Uterus (tissue), 2 donors: ENCODE measurements around the gene CIBAR2.

ENCODE experiments used
- POLR2A ChIP-seq, 2 donors: fragments of 450-650 bp; IDR thresholded peaks; one replicate each; pipeline ENCODE4 v1.6.1; 2016; ENCODE audit warnings: antibody characterized with exemption in 2 of 2, mild to moderate bottlenecking in 1 of 2, moderate library complexity in 1 of 2
- TF ChIP-seq, protein P1 (sequence below), 4 experiments: fragments of 200-600 bp in 2 of 4; fragments of 450-650 bp in 2 of 4; sonication (generic) in 2 of 4; IDR thresholded peaks; one replicate each; pipeline ENCODE4 v1.5.1; 2016 to 2019; ENCODE audit warnings: antibody characterized with exemption in 4 of 4, mild to moderate bottlenecking in 2 of 4, moderate library complexity in 1 of 4

DNA sequence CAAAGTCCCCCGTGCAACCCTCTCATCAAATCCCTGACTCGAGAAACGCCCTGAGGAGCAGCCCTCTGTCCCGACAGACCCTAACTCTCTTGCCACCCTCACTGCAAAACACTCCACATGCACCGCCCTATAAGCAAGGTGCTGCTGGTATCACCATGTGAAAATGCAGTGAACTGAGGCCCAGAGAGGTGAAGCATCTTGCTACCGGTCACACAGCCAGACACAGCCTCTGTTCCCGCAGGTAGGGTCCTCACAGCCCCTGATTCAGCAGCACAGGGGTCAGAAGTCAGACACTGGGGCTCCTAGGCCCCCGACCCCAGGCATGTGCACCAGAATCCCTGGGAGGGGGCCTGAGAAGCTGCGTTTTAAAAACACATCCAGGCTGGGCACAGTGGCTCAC is 1.1 kb downstream of the CIBAR2 start:
- TF ChIP-seq, protein P1, sequence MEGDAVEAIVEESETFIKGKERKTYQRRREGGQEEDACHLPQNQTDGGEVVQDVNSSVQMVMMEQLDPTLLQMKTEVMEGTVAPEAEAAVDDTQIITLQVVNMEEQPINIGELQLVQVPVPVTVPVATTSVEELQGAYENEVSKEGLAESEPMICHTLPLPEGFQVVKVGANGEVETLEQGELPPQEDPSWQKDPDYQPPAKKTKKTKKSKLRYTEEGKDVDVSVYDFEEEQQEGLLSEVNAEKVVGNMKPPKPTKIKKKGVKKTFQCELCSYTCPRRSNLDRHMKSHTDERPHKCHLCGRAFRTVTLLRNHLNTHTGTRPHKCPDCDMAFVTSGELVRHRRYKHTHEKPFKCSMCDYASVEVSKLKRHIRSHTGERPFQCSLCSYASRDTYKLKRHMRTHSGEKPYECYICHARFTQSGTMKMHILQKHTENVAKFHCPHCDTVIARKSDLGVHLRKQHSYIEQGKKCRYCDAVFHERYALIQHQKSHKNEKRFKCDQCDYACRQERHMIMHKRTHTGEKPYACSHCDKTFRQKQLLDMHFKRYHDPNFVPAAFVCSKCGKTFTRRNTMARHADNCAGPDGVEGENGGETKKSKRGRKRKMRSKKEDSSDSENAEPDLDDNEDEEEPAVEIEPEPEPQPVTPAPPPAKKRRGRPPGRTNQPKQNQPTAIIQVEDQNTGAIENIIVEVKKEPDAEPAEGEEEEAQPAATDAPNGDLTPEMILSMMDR (IDR thresholded peaks at IDR 0.05): no peak
- no peak for TF ChIP-seq POLR2A (IDR thresholded peaks at IDR 0.05)
